Upper lobe of left lung (tissue), 4 donors: Measurements from ENCODE around the gene B3GALT6.

Experiments used
- CTCF ChIP-seq, 6 experiments: fragments of 450-650 bp in 4 of 6; fragments of 200-600 bp in 2 of 6; sonication (generic) in 2 of 6; IDR thresholded peaks; one replicate each; pipeline ENCODE4 v1.5.1; 2016 to 2019; ENCODE audit warnings: antibody characterized with exemption in 6 of 6
- POLR2A ChIP-seq, 4 donors: fragments of 450-650 bp; IDR thresholded peaks; one replicate each; pipeline ENCODE4 v1.5.1; 2016 to 2017; ENCODE audit warnings: antibody characterized with exemption in 4 of 4, mild to moderate bottlenecking in 2 of 4
- POLR2AphosphoS5 ChIP-seq, 2 donors: sonication (generic); formaldehyde crosslinking; IDR thresholded peaks; one replicate each; pipeline ENCODE4 v1.5.1; 2017; ENCODE audit warnings: antibody characterized with exemption in 2 of 2

- TF ChIP-seq CTCF (IDR thresholded peaks at IDR 0.05) (no peak), POLR2AphosphoS5 (IDR thresholded peaks at IDR 0.05) (no peak), POLR2A (IDR thresholded peaks at IDR 0.05) (no peak)
Measured at GRCh38 chr1:1208713-1209433, 23.2 kb upstream of the B3GALT6 start.
